NCI-H2196 treated with DMSO at 0.1 percent for 48 hours (cell line): ENCODE measurements around the gene IL27RA.

Source experiments
- DNase-seq: peaks from one replicate; lab custom pipeline; 2025; ENCODE audit not compliant: unreplicated experiment; lab: John Stamatoyannopoulos, UW

Gene IL27RA

DNA sequence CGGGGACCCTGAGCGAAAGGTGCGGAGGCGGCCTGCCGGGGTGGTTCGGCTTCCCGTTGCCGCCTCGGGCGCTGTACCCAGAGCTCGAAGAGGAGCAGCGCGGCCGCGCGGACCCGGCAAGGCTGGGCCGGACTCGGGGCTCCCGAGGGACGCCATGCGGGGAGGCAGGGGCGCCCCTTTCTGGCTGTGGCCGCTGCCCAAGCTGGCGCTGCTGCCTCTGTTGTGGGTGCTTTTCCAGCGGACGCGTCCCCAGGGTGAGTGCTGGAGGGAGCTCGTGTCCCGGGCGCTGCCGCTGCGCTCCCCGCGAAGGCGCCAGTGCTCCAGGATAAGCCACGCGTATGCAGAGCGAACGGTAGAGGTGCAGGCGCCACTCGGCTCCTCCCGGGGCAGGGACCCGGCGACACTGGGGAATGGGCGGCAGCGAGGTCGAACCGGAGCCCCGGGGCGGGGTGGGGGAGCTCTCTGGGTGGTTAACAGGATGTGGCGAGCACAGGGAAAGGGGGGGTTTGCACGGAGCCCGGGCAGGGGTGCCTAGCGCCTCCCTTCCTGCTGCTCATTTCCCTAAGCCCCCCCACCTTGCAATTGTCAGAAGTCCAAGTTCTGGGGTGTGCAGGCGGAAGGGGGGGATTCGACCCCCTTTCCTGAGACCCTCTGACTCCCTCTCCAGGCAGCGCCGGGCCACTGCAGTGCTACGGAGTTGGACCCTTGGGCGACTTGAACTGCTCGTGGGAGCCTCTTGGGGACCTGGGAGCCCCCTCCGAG is at the start of gene IL27RA:
Gene IL27RA (plus strand): TSS at position 44 of the 762 bp plus-strand sequence. CDS start 111 bp downstream, at position 155.
- DNase-seq = peak; percentile 48

- no peak for DNase-seq
Measured at GRCh38 chr19:13981988-13982501, 49.5 kb upstream of the IL27RA start.

GRCh38 chr19:13982773-13983172 is 48.8 kb upstream of the IL27RA start:
- DNase-seq = no peak

- peak; percentile 86 for DNase-seq
Measured at GRCh38 chr19:13983213-13983889, 48.2 kb upstream of the IL27RA start.

DNA sequence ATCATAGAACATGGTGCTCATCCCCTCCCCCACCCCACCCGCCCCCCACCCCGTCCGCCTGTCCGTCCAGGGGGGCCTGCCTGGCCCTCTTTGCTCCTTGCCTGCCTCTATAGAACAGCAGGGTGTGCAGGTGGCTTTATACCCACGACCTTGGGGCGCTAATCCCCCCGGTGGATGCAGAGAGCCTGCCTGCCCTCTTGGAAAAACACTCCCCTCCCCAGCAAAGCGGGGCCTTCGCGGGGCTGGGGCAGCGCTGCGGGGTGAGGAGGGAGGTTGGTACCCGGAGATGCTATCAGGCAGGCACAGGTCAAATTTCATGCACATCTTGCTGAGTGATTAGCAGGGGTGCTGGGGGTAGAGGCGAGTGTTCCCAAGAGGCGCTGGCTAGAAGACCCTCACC is 47.4 kb upstream of the IL27RA start:
- DNase-seq = no peak

DNA sequence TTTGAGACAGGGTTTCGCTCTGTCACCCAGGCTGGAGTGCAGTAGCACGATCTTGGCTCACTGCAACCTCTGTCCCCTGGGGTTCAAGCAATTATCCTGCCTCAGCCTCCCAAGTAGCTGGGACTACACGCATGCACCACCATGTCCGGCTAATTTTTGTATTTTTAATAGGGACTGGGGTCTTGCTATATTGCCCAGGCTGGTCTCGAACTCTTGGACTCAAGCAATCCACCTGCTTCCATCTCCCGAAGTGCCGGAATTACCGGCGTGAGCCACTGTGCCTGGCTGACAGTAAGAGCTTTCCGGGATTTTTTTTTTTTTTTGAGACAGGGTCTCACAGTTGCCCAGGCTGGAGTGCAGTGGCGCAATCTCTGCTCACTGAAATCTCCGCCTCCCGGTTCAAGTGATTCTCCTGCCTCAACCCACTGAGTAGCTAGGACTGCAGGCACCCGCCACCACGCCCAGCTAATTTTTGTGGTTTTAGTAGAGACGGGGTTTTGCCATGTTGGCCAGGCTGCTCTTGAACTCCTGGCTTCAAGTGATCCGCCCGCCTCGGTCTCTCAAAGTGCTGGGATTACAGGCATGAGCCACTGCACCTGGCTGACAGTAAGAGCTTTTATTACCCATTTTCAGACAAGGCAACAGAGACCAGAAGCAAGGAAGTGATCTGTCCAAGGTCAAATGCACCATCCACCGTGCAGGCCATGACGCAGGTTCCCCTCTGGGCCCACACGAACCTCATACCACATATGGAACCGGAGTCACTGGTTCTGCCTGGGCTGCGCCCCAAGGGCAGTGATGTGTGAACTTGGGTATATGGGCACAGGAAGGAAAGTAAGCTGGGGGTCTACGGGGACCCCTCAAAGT is 46.5 kb upstream of the IL27RA start:
- no peak for DNase-seq

- peak; percentile 47 for DNase-seq
Measured at GRCh38 chr19:13985771-13986347, 45.7 kb upstream of the IL27RA start.

- peak; percentile 73 for DNase-seq
Measured at GRCh38 chr19:13986348-13986904, 45.1 kb upstream of the IL27RA start.

DNA sequence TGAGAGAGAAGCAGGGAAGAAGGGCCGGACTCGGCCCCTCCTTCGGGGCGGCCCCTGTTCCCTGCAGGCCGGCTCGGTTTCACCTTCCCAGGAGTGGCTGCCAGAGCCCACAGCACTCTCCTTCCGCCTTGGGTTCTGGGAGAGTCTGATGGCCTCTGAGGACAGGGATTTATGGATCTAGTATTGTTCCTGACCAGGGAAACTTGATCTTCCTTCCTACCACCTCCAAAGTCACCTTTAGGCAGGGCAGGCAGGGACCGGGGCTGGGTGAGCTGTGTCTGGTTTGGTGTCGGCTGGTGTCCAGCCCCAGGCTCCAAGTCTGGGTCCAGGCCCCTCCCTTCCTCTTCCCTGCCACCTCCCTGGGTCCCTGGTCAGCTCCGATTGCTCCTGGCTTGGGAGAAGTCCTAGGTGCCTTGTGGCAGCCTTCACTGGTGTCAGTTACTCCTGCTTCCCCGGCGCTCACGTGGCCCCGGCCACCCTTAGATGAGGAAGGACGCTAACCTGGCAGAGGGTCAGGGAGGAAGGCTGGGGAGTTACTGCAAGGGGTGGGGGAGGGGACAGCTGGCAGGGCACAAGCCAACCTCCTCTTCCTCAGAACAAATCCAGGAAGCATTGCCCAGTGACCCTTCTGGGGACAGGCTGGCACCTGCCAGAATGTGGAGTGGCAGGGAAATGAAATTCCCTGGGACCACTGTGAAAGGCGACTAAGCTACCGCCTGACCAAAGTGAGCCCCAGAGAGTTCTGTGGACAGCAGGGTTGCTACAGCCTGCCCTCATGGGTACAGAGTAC is 44.3 kb upstream of the IL27RA start:
- peak; percentile 43 for DNase-seq

GRCh38 chr19:13989487-13989886 is 42.1 kb upstream of the IL27RA start:
- DNase-seq = no peak

GRCh38 chr19:13990085-13990484 is 41.5 kb upstream of the IL27RA start:
- DNase-seq = no peak

- DNase-seq = no peak
Measured at GRCh38 chr19:13992025-13992424, 39.5 kb upstream of the IL27RA start.

DNA sequence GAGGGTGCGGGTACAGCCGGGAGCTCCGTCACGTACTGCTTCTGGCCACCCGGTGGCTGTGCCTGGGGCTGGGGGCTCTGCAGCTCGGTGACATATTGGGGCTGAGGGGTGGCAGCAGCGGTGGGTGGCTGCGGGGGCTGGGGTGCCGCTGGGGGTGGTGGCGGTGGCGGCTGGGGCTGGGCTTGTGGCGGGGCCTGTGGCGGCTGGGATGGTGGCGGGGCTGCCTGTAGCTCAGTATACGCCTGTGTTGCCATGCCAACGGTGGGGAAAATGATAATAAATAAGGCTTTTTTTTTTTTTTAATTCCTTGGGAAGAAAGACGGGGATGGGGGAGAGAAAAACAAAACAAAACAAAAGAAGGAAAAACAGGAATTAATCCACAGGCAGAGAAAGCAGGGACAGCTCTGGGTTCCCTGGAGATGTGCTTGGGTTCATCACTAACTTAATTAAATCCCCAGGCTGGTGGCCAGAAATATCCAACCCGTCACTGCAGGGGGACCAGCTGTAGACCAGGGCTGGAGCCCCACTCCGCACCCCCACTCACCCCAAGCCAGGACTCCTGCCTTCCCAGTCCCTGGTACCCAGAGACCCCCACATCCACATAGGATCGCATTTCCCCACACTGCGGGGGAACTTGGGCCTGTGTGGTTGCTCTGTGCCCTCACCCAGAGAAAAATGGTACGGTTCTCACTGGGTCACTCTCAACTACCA is 37.8 kb upstream of the IL27RA start:
- DNase-seq = no peak

- no peak for DNase-seq
Measured at GRCh38 chr19:13995017-13995728, 36.4 kb upstream of the IL27RA start.

DNA sequence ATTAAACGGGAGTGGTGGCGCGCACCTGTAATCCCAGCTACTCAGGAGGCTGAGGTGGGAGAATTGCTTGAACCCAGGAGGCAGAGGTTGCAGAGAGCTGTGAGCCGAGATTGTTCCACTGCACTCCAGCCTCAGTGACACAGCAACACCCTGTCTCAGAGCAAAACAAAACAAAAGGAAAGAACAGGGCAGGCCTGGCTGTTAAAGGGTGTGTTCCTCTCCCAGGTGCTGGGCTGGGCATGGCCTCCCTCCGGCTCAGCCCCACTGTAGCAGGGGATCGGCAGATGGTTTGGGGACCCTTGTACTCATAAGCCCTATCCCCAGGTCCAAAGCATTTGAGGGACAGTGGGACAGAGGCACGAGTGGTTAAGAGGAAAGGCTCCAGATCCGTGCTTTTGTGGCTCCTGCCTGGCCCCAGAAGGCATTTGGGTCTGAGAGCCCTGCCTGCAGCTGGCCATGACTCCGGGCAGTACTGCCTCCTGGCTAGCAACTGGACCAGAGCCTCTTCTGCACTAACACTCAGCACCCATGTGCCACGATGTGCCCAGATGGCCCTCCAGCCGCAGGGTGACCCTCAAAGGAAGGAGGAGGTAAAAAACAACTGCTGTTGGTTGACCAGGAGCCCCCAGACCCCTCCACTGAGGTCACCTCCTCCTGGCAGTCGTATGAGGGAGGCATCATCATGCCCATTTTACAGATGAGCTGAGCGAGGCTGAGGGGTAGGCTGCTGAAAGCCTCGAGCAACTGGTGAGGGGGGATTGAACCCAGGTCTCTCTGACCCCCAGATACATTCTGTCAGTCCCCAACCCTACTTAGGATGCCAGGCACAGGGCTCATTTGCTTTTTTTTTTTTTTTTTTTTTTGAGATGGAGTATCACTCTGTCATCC is 35.4 kb upstream of the IL27RA start:
- no peak for DNase-seq

DNA sequence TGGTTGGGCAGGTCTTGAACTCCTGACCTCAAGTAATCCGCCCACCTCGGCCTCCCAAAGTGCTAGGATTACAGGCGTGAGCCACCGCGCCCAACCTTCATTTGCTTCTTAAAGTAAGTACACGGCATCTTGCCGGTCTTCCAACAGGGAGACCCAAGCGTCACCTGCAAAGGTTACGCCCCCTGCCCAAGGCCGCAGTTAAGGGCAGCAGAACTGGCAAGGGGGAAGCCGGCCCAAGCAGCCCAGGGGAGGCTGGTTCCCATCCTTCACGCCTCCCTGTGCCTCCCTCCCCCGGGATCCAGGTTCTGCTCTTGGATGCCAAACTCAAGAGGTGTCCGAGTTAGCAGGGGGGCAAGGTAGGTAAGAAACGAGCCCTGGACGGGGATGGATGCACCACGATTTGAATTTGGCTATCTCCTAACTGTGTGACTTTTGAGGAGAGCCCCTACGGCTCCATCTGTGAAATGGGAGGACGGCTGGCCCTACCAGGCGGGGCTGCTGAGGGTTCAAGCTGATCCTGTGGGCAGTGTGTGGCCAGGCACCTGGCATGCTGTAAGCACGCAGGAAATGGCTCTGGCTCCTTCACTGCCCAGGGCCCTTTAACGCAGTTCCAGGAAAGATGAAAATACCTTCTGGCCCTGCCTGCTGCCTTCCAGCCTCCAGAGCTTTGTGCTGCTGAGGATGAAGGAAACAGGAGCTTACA is 34.5 kb upstream of the IL27RA start:
- no peak for DNase-seq

DNA sequence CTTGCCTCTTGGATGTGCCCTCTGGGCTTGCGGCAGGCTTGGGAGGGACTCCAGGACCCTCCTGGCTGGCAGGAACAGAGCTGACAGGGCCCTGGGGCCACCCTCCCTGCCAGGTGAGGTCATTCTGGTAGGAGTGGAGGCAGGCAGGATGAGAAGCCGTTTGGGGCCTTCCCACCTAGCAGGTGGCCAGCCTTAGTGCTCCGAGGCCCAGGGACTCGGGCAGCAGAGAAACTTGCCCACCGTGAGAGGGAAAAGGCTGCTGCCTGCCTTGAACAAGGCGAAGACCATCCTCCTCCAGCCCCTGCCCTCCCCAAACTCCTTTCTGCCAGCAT is 34.0 kb upstream of the IL27RA start:
- DNase-seq = no peak
